H9 (cell line): ENCODE data around the gene RGPD4. TPM values are rescaled to one million over a fixed set of nuclear protein-coding genes. Genes with fewer than 3 reads are reported as not detected.

Experiments
- DNase-seq: peaks from one replicate; pipeline ENCODE4 v3.0.0-alpha.2; 2017
- H2AFZ ChIP-seq: one replicate; pipeline ENCODE4 v1.6.1; 2013; ENCODE audit warnings: mild to moderate bottlenecking, low read length, control low read depth, moderate library complexity
- H2AK5ac ChIP-seq: 2 replicates; pipeline ENCODE4 v1.6.1; 2013; ENCODE audit warnings: low read length, control low read depth, mixed read lengths; ENCODE audit not compliant: insufficient read length
- H2BK120ac ChIP-seq: one replicate; pipeline ENCODE4 v1.6.1; 2013; ENCODE audit warnings: low read depth, mild to moderate bottlenecking, low read length, control low read depth, inconsistent platforms; ENCODE audit not compliant: poor library complexity, severe bottlenecking
- H2BK12ac ChIP-seq: 2 replicates; pipeline ENCODE4 v1.6.1; 2013; ENCODE audit warnings: low read length, control low read depth, mixed read lengths, low read depth; ENCODE audit not compliant: insufficient read length
- H2BK15ac ChIP-seq: 2 replicates; pipeline ENCODE4 v1.6.1; 2013; ENCODE audit warnings: low read depth, low read length, control low read depth
- H2BK20ac ChIP-seq: one replicate; pipeline ENCODE4 v1.6.1; 2013; ENCODE audit warnings: low read depth, mild to moderate bottlenecking, low read length, control low read depth, inconsistent platforms; ENCODE audit not compliant: poor library complexity, severe bottlenecking
- H2BK5ac ChIP-seq: 2 replicates; pipeline ENCODE4 v1.6.1; 2013; ENCODE audit warnings: low read length, control low read depth, mixed read lengths; ENCODE audit not compliant: insufficient read length
- H3K14ac ChIP-seq: 2 replicates; pipeline ENCODE4 v1.6.1; 2013; ENCODE audit warnings: low read length, control low read depth; ENCODE audit not compliant: insufficient read depth
- H3K18ac ChIP-seq: 2 replicates; pipeline ENCODE4 v1.6.1; 2013; ENCODE audit warnings: low read depth, mild to moderate bottlenecking, mixed read lengths, low read length, control low read depth; ENCODE audit not compliant: insufficient read length
- H3K23ac ChIP-seq: 2 replicates; pipeline ENCODE4 v1.6.1; 2013; ENCODE audit warnings: low read length, control low read depth, mixed read lengths, low read depth; ENCODE audit not compliant: insufficient read length
- H3K23me2 ChIP-seq: 2 replicates; pipeline ENCODE4 v1.6.1; 2013; ENCODE audit warnings: low read depth, mild to moderate bottlenecking, mixed read lengths, low read length, control low read depth; ENCODE audit not compliant: insufficient read length, poor library complexity, severe bottlenecking
- H3K27ac ChIP-seq: 2 replicates; pipeline ENCODE4 v1.5.1; 2013; ENCODE audit warnings: low read length, control low read depth, mixed read lengths, low read depth; ENCODE audit not compliant: insufficient read length
- H3K27me3 ChIP-seq: 2 replicates; pipeline ENCODE4 v1.6.1; 2013; ENCODE audit warnings: low read length, control low read depth, inconsistent platforms; ENCODE audit not compliant: insufficient read depth
- H3K4ac ChIP-seq: 2 replicates; pipeline ENCODE4 v1.6.1; 2013; ENCODE audit warnings: low read depth, mild to moderate bottlenecking, control low read depth, inconsistent platforms, low read length, moderate library complexity
- H3K4me1 ChIP-seq: 2 replicates; pipeline ENCODE4 v1.6.1; 2013; ENCODE audit warnings: low read length, control low read depth, inconsistent platforms; ENCODE audit not compliant: insufficient read depth
- H3K4me2 ChIP-seq: 2 replicates; pipeline ENCODE4 v1.6.1; 2013; ENCODE audit warnings: low read length, control low read depth, mixed read lengths; ENCODE audit not compliant: insufficient read length, insufficient read depth
- H3K56ac ChIP-seq: 2 replicates; pipeline ENCODE4 v1.6.1; 2013; ENCODE audit warnings: low read depth, mild to moderate bottlenecking, mixed read lengths, low read length, control low read depth; ENCODE audit not compliant: insufficient read length
- H3K79me1 ChIP-seq: 2 replicates; pipeline ENCODE4 v1.6.1; 2013; ENCODE audit warnings: low read depth, mild to moderate bottlenecking, moderate library complexity, low read length, control low read depth, inconsistent platforms; ENCODE audit not compliant: insufficient read depth, poor library complexity, severe bottlenecking
- H3K79me2 ChIP-seq: 2 replicates; pipeline ENCODE4 v1.6.1; 2013; ENCODE audit warnings: low read length, control low read depth, inconsistent platforms; ENCODE audit not compliant: insufficient read depth
- H3K9ac ChIP-seq: 2 replicates; pipeline ENCODE4 v1.6.1; 2013; ENCODE audit warnings: low read length, control low read depth, mixed read lengths; ENCODE audit not compliant: insufficient read length; ENCODE audit errors: extremely low read depth
- H3K9me3 ChIP-seq: one replicate; pipeline ENCODE4 v1.6.1; 2013; ENCODE audit warnings: low read depth, low read length, inconsistent platforms; ENCODE audit not compliant: control insufficient read depth
- H3T11ph ChIP-seq: one replicate; pipeline ENCODE4 v1.6.1; 2013; ENCODE audit warnings: mild to moderate bottlenecking, low read length, control low read depth, inconsistent platforms
- H4K20me1 ChIP-seq: one replicate; pipeline ENCODE4 v1.6.1; 2013; ENCODE audit not compliant: control insufficient read depth, insufficient read length, insufficient read depth
- H4K5ac ChIP-seq: 2 replicates; pipeline ENCODE4 v1.6.1; 2013; ENCODE audit warnings: low read depth, mild to moderate bottlenecking, mixed read lengths, low read length, control low read depth; ENCODE audit not compliant: insufficient read length
- H4K8ac ChIP-seq: replicated peaks from 2 replicates; pipeline ENCODE4 v1.6.1; 2013; ENCODE audit warnings: low read length, control low read depth, mixed read lengths, low read depth; ENCODE audit not compliant: insufficient read length
- H4K91ac ChIP-seq: 2 replicates; pipeline ENCODE4 v1.6.1; 2013; ENCODE audit warnings: low read depth, mild to moderate bottlenecking, moderate library complexity, mixed read lengths, low read length, control low read depth; ENCODE audit not compliant: insufficient read length
- H3K27ac Mint-ChIP-seq, 3 experiments: 2 replicates in 2 of 3; 3 replicates in 1 of 3; pipeline ENCODE4 v1.8.0; 2020 to 2021; ENCODE audit warnings: mixed read lengths in 3 of 3, mild to moderate bottlenecking in 1 of 3, moderate library complexity in 1 of 3
- H3K27me3 Mint-ChIP-seq: 2 replicates; pipeline ENCODE4 v1.8.0; 2021; ENCODE audit warnings: low read depth, mild to moderate bottlenecking, moderate library complexity, mixed read lengths
- H3K36me3 Mint-ChIP-seq, 3 experiments: 2 replicates in 2 of 3; 3 replicates in 1 of 3; pipeline ENCODE4 v1.8.0; 2020 to 2021; ENCODE audit warnings: low read depth in 3 of 3, mixed read lengths in 3 of 3; ENCODE audit not compliant: insufficient read depth in 1 of 3
- H3K4me1 Mint-ChIP-seq, 2 experiments: 2 replicates each; pipeline ENCODE4 v1.8.0; 2020; ENCODE audit warnings: mixed read lengths in 2 of 2
- H3K4me3 Mint-ChIP-seq, 2 experiments: 2 replicates in 1 of 2; 3 replicates in 1 of 2; pipeline ENCODE4 v1.8.0; 2020 to 2021; ENCODE audit warnings: mild to moderate bottlenecking in 2 of 2, mixed read lengths in 2 of 2, moderate library complexity in 1 of 2
- H3K9me3 Mint-ChIP-seq, 2 experiments: 2 replicates in 1 of 2; 3 replicates in 1 of 2; pipeline ENCODE4 v1.8.0; 2020; ENCODE audit warnings: mild to moderate bottlenecking in 2 of 2, mixed read lengths in 2 of 2, moderate library complexity in 1 of 2
- CTCF ChIP-seq: fragments of 200-600 bp; sonication (generic); conservative IDR thresholded peaks from 3 replicates; pipeline ENCODE4 v1.8.0; 2021; ENCODE audit warnings: antibody characterized with exemption, mild to moderate bottlenecking
- WGBS: extraction: QIAGEN DNeasy Blood & Tissue Kit; methylation state at CpG from one replicate; pipeline ENCODE4 v1.1.7; 2013; ENCODE audit warnings: missing lambda C conversion rate, low lambda C conversion rate, mixed read lengths; ENCODE audit not compliant: insufficient read length; ENCODE audit errors: extremely low coverage; 5-methylcytosine and 5-hydroxymethylcytosine counted together
- total RNA-seq: library from RNA; stranded (reverse); gene quantifications from 2 replicates; pipeline ENCODE4 v1.2.1, GENCODE V29; 2021

Gene RGPD4
- total RNA-seq, 1 experiment from 2014 or later = 0.07 TPM

GRCh38 chr2:107811411-107811810 lies 15.3 kb upstream of the RGPD4 start:
- Histone ChIP-seq H4K91ac (no peak overlapping the region), H3K9ac (no peak overlapping the region), H3K4me2 (no peak overlapping the region), H3K79me1 (no peaks in the 10 kb centered on the region), H4K8ac (no peak overlapping the region), H3K9me3 (no peaks in the 10 kb centered on the region), H3K79me2 (no peaks in the 10 kb centered on the region), H3K14ac (no peak overlapping the region), H2BK5ac (no peak overlapping the region), H2BK20ac (no peak overlapping the region), H3K23me2 (no peaks in the 10 kb centered on the region), H2AFZ (no peak overlapping the region), H3K27ac (no peak overlapping the region), H3K23ac (no peak overlapping the region), H3K18ac (no peak overlapping the region), H3K56ac (no peak overlapping the region), H3K4me1 (peaks cover 8% of the 10 kb centered on the region; the same call in 1 of the 2 replicates), H3K27me3 (no peaks in the 10 kb centered on the region), H2BK12ac (no peak overlapping the region), H2AK5ac (no peak overlapping the region), H3T11ph (no peak overlapping the region), H2BK15ac (no peak overlapping the region), H4K20me1 (no peaks in the 10 kb centered on the region), H3K4ac (no peak overlapping the region), H4K5ac (no peak overlapping the region), H2BK120ac (no peak overlapping the region)
- Mint-ChIP-seq H3K4me3 (no peak overlapping the region), H3K9me3 (peaks cover under 1 to 4% of the 10 kb centered on the region in 2 experiments; a peak in 4 of 5 replicates), H3K36me3 (peaks cover 0 to 2% (median 0%) of the 10 kb centered on the region in 3 experiments; a peak in 2 of 7 replicates), H3K27ac (peak overlapping the region in 1 of 3 experiments; percentile 5; a peak in 2 of 7 replicates), H3K27me3 (no peaks in the 10 kb centered on the region; the same call in none of the 2 replicates), H3K4me1 (peaks cover 11 to 21% of the 10 kb centered on the region in 2 experiments)
- WGBS = no CpG with 5 or more reads among the region's 2 CpGs
- no peak for TF ChIP-seq CTCF
- DNase-seq = no peak
